Measurements from ENCODE around the gene COIL. TPM values are rescaled to one million over a fixed set of nuclear protein-coding genes. Genes with fewer than 3 reads are reported as not detected.

Gene COIL
- total RNA-seq, 2 donors from 2014 or later: 5.0 to 9.9 TPM

DNA sequence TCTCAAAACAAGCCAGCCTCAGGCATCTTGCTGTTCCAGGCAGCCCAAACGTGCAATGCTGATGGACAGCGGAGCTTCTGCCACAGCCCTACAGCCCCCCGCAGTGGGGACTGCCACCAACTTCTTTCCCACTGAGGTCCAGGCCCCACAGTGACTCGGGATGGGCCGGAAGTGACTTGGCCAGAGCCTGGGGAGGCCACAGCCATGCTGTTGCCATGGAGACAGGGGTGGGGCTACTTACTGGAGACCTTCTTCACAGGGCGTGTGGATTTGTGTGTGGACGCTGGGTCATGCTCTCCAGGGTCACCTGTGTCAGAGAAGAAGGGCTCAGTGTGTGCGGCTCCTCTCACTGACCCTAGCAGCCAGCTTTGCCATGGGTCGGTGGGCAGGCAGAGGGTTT is 62.0 kb downstream of the COIL start:
- TF ChIP-seq, protein P1, sequence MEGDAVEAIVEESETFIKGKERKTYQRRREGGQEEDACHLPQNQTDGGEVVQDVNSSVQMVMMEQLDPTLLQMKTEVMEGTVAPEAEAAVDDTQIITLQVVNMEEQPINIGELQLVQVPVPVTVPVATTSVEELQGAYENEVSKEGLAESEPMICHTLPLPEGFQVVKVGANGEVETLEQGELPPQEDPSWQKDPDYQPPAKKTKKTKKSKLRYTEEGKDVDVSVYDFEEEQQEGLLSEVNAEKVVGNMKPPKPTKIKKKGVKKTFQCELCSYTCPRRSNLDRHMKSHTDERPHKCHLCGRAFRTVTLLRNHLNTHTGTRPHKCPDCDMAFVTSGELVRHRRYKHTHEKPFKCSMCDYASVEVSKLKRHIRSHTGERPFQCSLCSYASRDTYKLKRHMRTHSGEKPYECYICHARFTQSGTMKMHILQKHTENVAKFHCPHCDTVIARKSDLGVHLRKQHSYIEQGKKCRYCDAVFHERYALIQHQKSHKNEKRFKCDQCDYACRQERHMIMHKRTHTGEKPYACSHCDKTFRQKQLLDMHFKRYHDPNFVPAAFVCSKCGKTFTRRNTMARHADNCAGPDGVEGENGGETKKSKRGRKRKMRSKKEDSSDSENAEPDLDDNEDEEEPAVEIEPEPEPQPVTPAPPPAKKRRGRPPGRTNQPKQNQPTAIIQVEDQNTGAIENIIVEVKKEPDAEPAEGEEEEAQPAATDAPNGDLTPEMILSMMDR (IDR thresholded peaks at IDR 0.05): no peak
- ATAC-seq (ENCODE audit: insufficient number of reproducible peaks, low FRiP score, low read depth): no peak
- Histone ChIP-seq H3K36me3 (peaks cover 51% of the 10 kb centered on the region), H3K4me3 (no peak overlapping the region), H3K9me3 (no peaks in the 10 kb centered on the region), H3K4me1 (ENCODE audit: control insufficient read depth in 1 of 2, low read depth in 2 of 2) (no peaks in the 10 kb centered on the region), H3K27me3 (replicated peaks; ENCODE audit: insufficient read depth) (no peaks in the 10 kb centered on the region), H3K27ac (no peak overlapping the region)
- no peak for DNase-seq (ENCODE audit: low spot score)

DNA sequence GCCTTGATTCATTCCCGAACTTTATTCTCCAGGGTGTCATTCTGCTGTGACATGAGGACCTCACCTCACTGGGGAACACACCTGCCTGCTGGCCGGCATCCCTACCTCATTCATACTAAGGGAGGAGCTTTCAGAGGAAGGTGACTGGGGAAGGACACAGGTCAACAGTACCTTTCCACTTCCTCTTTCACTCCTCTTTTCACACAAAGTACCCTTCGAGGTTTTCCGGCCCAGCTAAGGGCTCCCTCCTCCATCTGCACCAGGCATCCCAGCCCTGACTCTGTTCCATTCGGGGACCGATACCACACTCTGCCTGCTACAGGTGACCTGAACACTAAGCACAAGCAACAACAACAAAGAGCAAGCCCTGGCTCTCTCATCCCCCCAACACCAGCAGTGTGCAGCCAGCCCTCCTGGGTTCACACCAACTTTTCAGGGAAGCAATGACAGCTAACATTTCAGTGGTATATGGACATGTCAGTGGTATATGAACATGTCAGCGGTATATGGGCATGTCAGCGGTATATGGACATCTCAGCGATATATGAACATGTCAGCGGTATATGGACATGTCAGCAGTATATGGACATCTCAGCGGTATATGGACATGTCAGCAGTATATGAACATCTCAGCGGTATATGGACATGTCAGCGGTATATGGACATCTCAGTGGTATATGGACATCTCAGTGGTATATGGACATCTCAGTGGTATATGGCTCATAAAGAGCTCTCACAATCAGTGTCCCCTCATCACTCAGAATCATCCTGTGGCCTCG is 63.0 kb downstream of the COIL start:
- no peaks in the 10 kb centered on the region for H3K4me1 ChIP-seq (ENCODE audit: control insufficient read depth in 1 of 2, low read depth in 2 of 2)
- no peaks in the 10 kb centered on the region for H3K27me3 ChIP-seq (replicated peaks; ENCODE audit: insufficient read depth)
- H3K36me3 ChIP-seq: peaks cover 50% of the 10 kb centered on the region
- no peaks in the 10 kb centered on the region for H3K9me3 ChIP-seq
- no peak overlapping the region for H3K4me3 ChIP-seq
- H3K27ac ChIP-seq: no peak overlapping the region
- DNase-seq (ENCODE audit: low spot score): no peak
- ATAC-seq (ENCODE audit: insufficient number of reproducible peaks, low FRiP score, low read depth): no peak
- TF ChIP-seq, protein P1 (IDR thresholded peaks at IDR 0.05): no peak

DNA sequence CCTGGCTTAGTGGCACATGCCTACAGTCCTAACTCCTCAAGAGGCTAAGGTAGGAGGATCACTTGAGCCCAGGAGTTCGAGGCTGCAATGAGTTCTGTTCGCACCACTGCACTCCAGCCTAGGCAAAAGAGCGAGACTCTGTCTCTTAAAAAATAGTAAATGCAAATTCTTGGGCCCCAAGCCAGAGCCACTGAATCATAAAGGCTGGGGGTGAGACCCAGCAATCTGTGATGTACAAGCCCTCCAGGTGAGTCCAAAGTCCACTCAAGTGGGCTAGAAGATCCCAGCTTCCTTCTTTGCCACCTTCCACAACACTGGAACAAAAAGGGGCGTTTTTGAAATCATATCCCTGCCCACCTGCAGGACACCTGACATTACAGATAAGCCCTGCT is 63.9 kb downstream of the COIL start:
- peaks cover 46% of the 10 kb centered on the region for H3K36me3 ChIP-seq

DNA sequence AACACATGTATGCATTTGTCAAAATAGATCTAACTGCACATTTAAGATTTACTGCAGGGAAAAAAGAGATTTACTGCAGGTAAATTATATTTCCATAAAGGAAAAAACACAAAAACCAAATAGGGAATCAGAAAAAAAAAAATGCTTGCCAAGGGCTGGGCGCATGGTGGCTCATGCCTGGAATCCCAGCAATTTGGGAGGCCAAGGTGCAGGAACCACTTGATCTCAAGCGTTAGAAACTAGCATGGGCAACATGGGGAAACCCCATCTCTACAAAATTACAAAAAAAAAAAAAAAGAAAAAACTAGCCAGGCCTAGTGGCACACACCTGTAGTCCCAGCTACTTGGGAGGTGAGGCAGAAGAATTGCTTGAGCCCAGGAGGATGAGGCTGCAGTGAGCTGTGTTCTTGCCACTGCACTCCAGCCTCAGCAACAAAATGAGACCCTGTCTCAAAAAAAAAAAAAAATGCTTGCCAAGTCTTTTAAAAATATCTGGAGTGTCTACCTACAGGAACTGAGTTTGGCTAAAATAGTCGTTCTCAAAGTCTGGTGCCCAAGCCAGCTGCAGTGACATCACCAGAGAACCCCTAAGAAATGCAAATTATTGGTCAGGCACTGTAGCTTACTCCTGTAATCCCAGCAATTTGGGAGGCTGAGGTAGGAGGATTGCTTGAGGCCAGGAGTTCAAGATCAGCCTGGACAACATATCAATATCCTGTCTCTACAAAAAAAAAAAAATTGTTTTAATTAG is 64.5 kb downstream of the COIL start:
- no peak for DNase-seq (ENCODE audit: low spot score)
- TF ChIP-seq, protein P1 (IDR thresholded peaks at IDR 0.05): no peak
- no peak overlapping the region for H3K4me3 ChIP-seq
- no peak for ATAC-seq (ENCODE audit: insufficient number of reproducible peaks, low FRiP score, low read depth)
- H3K36me3 ChIP-seq: peaks cover 44% of the 10 kb centered on the region
- H3K27ac ChIP-seq: no peak overlapping the region
- no peaks in the 10 kb centered on the region for H3K27me3 ChIP-seq (replicated peaks; ENCODE audit: insufficient read depth)
- H3K4me1 ChIP-seq (ENCODE audit: control insufficient read depth in 1 of 2, low read depth in 2 of 2): no peaks in the 10 kb centered on the region
- H3K9me3 ChIP-seq: no peaks in the 10 kb centered on the region

More for the DNA sequence above, 63.9 kb downstream of the COIL start:
- H3K27ac ChIP-seq: no peak overlapping the region
- no peaks in the 10 kb centered on the region for H3K9me3 ChIP-seq
- no peaks in the 10 kb centered on the region for H3K27me3 ChIP-seq (replicated peaks; ENCODE audit: insufficient read depth)
- no peaks in the 10 kb centered on the region for H3K4me1 ChIP-seq (ENCODE audit: control insufficient read depth in 1 of 2, low read depth in 2 of 2)
- TF ChIP-seq, protein P1 (IDR thresholded peaks at IDR 0.05): no peak
- DNase-seq (ENCODE audit: low spot score) (no peak), ATAC-seq (ENCODE audit: insufficient number of reproducible peaks, low FRiP score, low read depth) (no peak)
- no peak overlapping the region for H3K4me3 ChIP-seq

DNA sequence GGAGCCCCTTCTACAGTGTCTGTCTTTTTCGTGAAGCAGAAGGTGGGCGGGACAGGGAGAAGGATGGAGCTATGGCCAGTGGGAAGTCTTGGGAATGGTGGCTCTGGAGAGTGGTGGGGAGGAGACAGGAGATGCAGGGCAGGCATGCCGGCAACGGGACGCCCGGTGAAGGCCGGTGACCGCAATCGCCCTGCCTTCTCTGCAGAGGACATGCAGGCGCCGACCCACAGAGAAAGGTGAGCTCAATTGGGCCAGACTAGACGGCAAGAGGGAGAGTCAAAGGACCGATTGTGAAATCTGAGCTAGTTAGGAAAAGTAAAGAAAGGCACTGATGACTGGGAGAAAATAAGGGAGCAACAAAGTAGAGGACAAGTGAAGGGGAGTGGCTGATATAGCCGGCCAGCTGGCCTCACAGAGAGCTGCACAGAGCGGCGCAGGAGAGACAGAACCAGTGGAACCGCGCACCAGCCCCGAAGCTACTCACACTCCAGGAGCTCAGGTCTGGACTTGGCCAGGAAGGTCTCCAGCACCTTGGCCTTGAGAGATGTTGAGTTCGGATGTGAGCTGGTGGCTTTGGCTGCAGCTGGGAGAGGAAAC is 65.9 kb downstream of the COIL start:
- ATAC-seq (ENCODE audit: insufficient number of reproducible peaks, low FRiP score, low read depth): no peak
- Histone ChIP-seq H3K4me3 (no peak overlapping the region), H3K4me1 (ENCODE audit: control insufficient read depth in 1 of 2, low read depth in 2 of 2) (no peaks in the 10 kb centered on the region), H3K27me3 (replicated peaks; ENCODE audit: insufficient read depth) (no peaks in the 10 kb centered on the region), H3K36me3 (peaks cover 51% of the 10 kb centered on the region), H3K9me3 (no peaks in the 10 kb centered on the region), H3K27ac (no peak overlapping the region)
- TF ChIP-seq, protein P1 (IDR thresholded peaks at IDR 0.05): no peak
- no peak for DNase-seq (ENCODE audit: low spot score)
